HG02678 (cell line): ENCODE measurements around the gene EXOSC9.

ENCODE experiments used
- ATAC-seq: cut with Tn5 transposase; IDR thresholded peaks from one replicate; pipeline ENCODE4 v1.9.1; 2021; ENCODE audit warnings: mild to moderate bottlenecking, moderate library complexity; ENCODE audit not compliant: unreplicated experiment

EXOSC9 gene

GRCh38 chr4:121786221-121786620 is 14.9 kb upstream of the EXOSC9 start:
- ATAC-seq: no peak

- peak; percentile 93 for ATAC-seq
These were observed 12.2 kb upstream of the EXOSC9 start for GRCh38 chr4:121788896-121789295.

GRCh38 chr4:121789455-121789854 is 11.7 kb upstream of the EXOSC9 start:
- no peak for ATAC-seq

- no peak for ATAC-seq
These were observed 10.9 kb upstream of the EXOSC9 start for GRCh38 chr4:121789960-121790829.

GRCh38 chr4:121790976-121791375 is 10.1 kb upstream of the EXOSC9 start:
- ATAC-seq: no peak

GRCh38 chr4:121791481-121791880 is 9.6 kb upstream of the EXOSC9 start:
- ATAC-seq: no peak

GRCh38 chr4:121792966-121793365 is 8.2 kb upstream of the EXOSC9 start:
- ATAC-seq: no peak

- no peak for ATAC-seq
These were observed 6.5 kb upstream of the EXOSC9 start for GRCh38 chr4:121794505-121795188.

- no peak for ATAC-seq
These were observed 4.8 kb upstream of the EXOSC9 start for GRCh38 chr4:121796283-121796682.

- no peak for ATAC-seq
These were observed 1.8 kb upstream of the EXOSC9 start for GRCh38 chr4:121799208-121799823.

- no peak for ATAC-seq
These were observed 1.1 kb upstream of the EXOSC9 start for GRCh38 chr4:121799867-121800501.

- ATAC-seq: peak; percentile 29
These were observed 524 bp upstream of the EXOSC9 start for GRCh38 chr4:121800638-121800960.

GRCh38 chr4:121801715-121802075 is 572 bp downstream of the EXOSC9 start:
- no peak for ATAC-seq

GRCh38 chr4:121806411-121806810 is 5.3 kb downstream of the EXOSC9 start:
- ATAC-seq: no peak

- no peak for ATAC-seq
These were observed 10.0 kb downstream of the EXOSC9 start for GRCh38 chr4:121811122-121811521.

GRCh38 chr4:121814756-121815155 is 13.6 kb downstream of the EXOSC9 start:
- no peak for ATAC-seq

GRCh38 chr4:121817006-121817405 is 15.9 kb downstream of the EXOSC9 start:
- ATAC-seq: no peak

- ATAC-seq: no peak
These were observed 16.6 kb downstream of the EXOSC9 start for GRCh38 chr4:121817701-121818100.

GRCh38 chr4:121818215-121818614 is 17.1 kb downstream of the EXOSC9 start:
- ATAC-seq: no peak

GRCh38 chr4:121819216-121819965 is 18.3 kb downstream of the EXOSC9 start:
- ATAC-seq: no peak

- ATAC-seq: no peak
These were observed 20.9 kb downstream of the EXOSC9 start for GRCh38 chr4:121822047-121822446.
